GM12801 (cell line): ENCODE results near the gene NIPAL3.

Experiments
- CTCF ChIP-seq: IDR thresholded peaks from one replicate; pipeline ENCODE4 v1.5.1; 2011; ENCODE audit warnings: control low read depth; ENCODE audit not compliant: insufficient read length; ENCODE audit errors: extremely low read depth

The NIPAL3 gene

GRCh38 chr1:24502065-24502708 is 86.6 kb downstream of the NIPAL3 start:
- TF ChIP-seq CTCF: no peak

DNA sequence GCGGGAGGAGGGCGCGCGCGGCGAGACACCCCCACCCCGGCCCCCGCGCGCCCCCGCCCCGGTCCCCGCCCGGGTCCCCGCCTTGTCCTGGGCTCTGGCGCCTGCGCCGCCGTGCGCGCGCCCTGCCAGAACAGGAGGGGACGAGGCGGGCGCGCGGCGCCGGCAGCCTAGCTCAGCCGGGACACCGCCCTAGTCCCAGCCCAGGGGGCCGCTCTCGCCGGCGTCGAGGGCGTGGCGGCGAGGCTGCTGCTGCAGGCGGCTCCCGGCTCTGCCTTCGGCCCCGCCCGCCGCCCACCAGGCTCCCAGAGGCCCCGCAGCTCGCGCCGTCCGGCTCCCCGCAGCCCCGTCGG is 87.1 kb downstream of the NIPAL3 start, which contains the start of gene RCAN3:
TSS of gene RCAN3 (plus strand) at position 128 of the 350 bp plus-strand sequence. CDS start 11,537 bp downstream, outside the sequence.
- TF ChIP-seq CTCF: no peak

GRCh38 chr1:24503059-24503751 is 87.6 kb downstream of the NIPAL3 start:
- TF ChIP-seq CTCF: no peak

- TF ChIP-seq CTCF: no peak
Measured at GRCh38 chr1:24503870-24504523, 88.4 kb downstream of the NIPAL3 start.

GRCh38 chr1:24504560-24504959 is 89.0 kb downstream of the NIPAL3 start:
- no peak for TF ChIP-seq CTCF

DNA sequence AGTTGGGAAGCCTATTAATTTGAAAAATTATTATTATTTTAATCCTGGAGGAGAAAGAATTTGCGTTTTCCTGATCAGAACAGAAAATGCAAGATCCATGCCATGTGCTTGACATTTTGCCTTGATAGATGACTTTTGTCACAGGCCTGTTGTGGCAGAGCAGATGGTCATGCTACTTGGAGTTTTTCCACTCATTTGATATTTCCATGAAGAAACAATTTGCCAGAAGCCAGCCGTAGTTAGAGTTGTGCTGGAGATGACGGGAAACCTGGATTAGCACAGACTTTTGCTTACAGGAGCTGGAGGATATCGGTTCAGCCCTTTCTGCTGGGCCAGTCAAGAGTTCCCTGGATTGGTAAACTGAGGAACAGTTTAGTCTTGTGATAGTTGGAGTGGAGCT is 90.2 kb downstream of the NIPAL3 start:
- TF ChIP-seq CTCF: no peak

- TF ChIP-seq CTCF: no peak
Measured at GRCh38 chr1:24506691-24507381, 91.2 kb downstream of the NIPAL3 start.
